GM23338 (cell line): ENCODE measurements around the gene AP3B2. TPM values are rescaled to one million over a fixed set of nuclear protein-coding genes. Genes with fewer than 3 reads are reported as not detected.

Source experiments
- ATAC-seq: fragments of 200-7000 bp; cut with Tn5 transposase; 3 replicates; pipeline ENCODE4 v1.9.1; 2020
- DNase-seq: peaks from one replicate; pipeline ENCODE4 v3.0.0-alpha.2; 2015; ENCODE audit warnings: low spot score
- H2AFZ ChIP-seq: fragments of 200-600 bp; sonication (generic); 2 replicates; pipeline ENCODE4 v1.8.0; 2016; ENCODE audit warnings: antibody characterized with exemption, mild to moderate bottlenecking, moderate library complexity
- H3F3A ChIP-seq: fragments of 200-600 bp; sonication (generic); replicated peaks from 2 replicates; pipeline ENCODE4 v1.8.0; 2017; ENCODE audit warnings: antibody characterized with exemption, mixed run types, low read depth
- H3K27ac ChIP-seq: fragments of 200-600 bp; sonication (generic); 2 replicates; pipeline ENCODE4 v1.6.1; 2016; ENCODE audit warnings: low read depth
- H3K27me3 ChIP-seq: fragments of 200-600 bp; sonication (generic); 2 replicates; pipeline ENCODE4 v1.8.0; 2016; ENCODE audit warnings: mild to moderate bottlenecking, mixed run types, moderate library complexity; ENCODE audit not compliant: insufficient read depth
- H3K36me3 ChIP-seq: fragments of 200-600 bp; sonication (generic); 2 replicates; pipeline ENCODE4 v1.8.0; 2016; ENCODE audit warnings: mild to moderate bottlenecking; ENCODE audit not compliant: insufficient read depth
- H3K4me1 ChIP-seq: fragments of 200-600 bp; sonication (generic); 2 replicates; pipeline ENCODE4 v1.8.0; 2016; ENCODE audit warnings: mild to moderate bottlenecking, moderate library complexity; ENCODE audit not compliant: insufficient read depth
- H3K4me2 ChIP-seq: fragments of 200-600 bp; sonication (generic); 2 replicates; pipeline ENCODE4 v1.7.1; 2017; ENCODE audit warnings: mixed run types
- H3K4me3 ChIP-seq: fragments of 200-600 bp; sonication (generic); 2 replicates; pipeline ENCODE4 v1.6.1; 2016; ENCODE audit warnings: mixed run types
- H3K79me2 ChIP-seq: fragments of 200-600 bp; sonication (generic); replicated peaks from 2 replicates; pipeline ENCODE4 v1.8.0; 2017; ENCODE audit warnings: mild to moderate bottlenecking; ENCODE audit not compliant: insufficient read depth
- H3K9me2 ChIP-seq: fragments of 200-600 bp; sonication (generic); 2 replicates; pipeline ENCODE4 v1.8.0; 2017; ENCODE audit not compliant: insufficient read depth
- H4K20me1 ChIP-seq: fragments of 200-600 bp; sonication (generic); replicated peaks from 2 replicates; pipeline ENCODE4 v1.8.0; 2017; ENCODE audit warnings: mild to moderate bottlenecking; ENCODE audit not compliant: insufficient read depth
- H3K27ac Mint-ChIP-seq: 2 replicates; pipeline ENCODE4 v1.8.0; 2020; ENCODE audit warnings: inconsistent platforms, mild to moderate bottlenecking, moderate library complexity, mixed read lengths
- H3K27me3 Mint-ChIP-seq: 3 replicates; pipeline ENCODE4 v1.8.0; 2022; ENCODE audit warnings: low read depth, mild to moderate bottlenecking, moderate library complexity, mixed read lengths, inconsistent platforms; ENCODE audit not compliant: insufficient read depth, poor library complexity
- H3K36me3 Mint-ChIP-seq: 3 replicates; pipeline ENCODE4 v1.8.0; 2021; ENCODE audit warnings: low read depth, mild to moderate bottlenecking, inconsistent platforms, moderate library complexity, mixed read lengths
- H3K4me1 Mint-ChIP-seq: 3 replicates; pipeline ENCODE4 v1.8.0; 2020; ENCODE audit warnings: mild to moderate bottlenecking, inconsistent platforms, mixed read lengths
- H3K4me3 Mint-ChIP-seq: 3 replicates; pipeline ENCODE4 v1.8.0; 2021; ENCODE audit warnings: moderate library complexity, mild to moderate bottlenecking, inconsistent platforms, mixed read lengths
- H3K9me3 Mint-ChIP-seq: 3 replicates; pipeline ENCODE4 v1.8.0; 2020; ENCODE audit warnings: moderate library complexity, mild to moderate bottlenecking, inconsistent platforms, mixed read lengths
- CREB1 ChIP-seq: fragments of 250-450 bp; sonication (Bioruptor Pico); IDR thresholded peaks from 2 replicates; pipeline ENCODE4 v1.5.0; 2020; ENCODE audit warnings: low read depth, mild to moderate bottlenecking, moderate library complexity
- EZH2 ChIP-seq: fragments of 200-600 bp; sonication (generic); IDR thresholded peaks from one replicate; pipeline ENCODE4 v1.8.0; 2017; ENCODE audit warnings: antibody characterized with exemption, mild to moderate bottlenecking, low read depth; ENCODE audit not compliant: unreplicated experiment
- EZH2phosphoT487 ChIP-seq: fragments of 200-600 bp; sonication (generic); IDR thresholded peaks from one replicate; pipeline ENCODE4 v1.8.1; 2018; ENCODE audit warnings: antibody characterized with exemption; ENCODE audit not compliant: unreplicated experiment
- JUNB ChIP-seq: IDR thresholded peaks from one replicate; pipeline ENCODE4 v1.6.1; 2016; ENCODE audit warnings: antibody characterized with exemption; ENCODE audit not compliant: unreplicated experiment
- POLR2AphosphoS5 ChIP-seq: IDR thresholded peaks from 2 replicates; pipeline ENCODE4 v1.6.1; 2016; ENCODE audit warnings: antibody characterized with exemption, low read depth
- ZNF462 ChIP-seq: fragments of 250-450 bp; sonication (Bioruptor Pico); IDR thresholded peaks from 2 replicates; pipeline ENCODE4 v1.5.0; 2020; ENCODE audit warnings: mild to moderate bottlenecking, moderate library complexity
- polyA plus RNA-seq: library from polyadenylated mRNA; unstranded; fragments of >200 nt; fragmentation: Nextera tagmentation; extraction: Ambion mirVana; gene quantifications from 2 replicates; pipeline ENCODE4 v1.2.1, GENCODE V29; 2016
- total RNA-seq: library from RNA; depleted of rRNA; stranded (reverse); fragments of >200 nt; shearing (Covaris generic); gene quantifications from 2 replicates; pipeline ENCODE4 v1.2.3, GENCODE V29; 2014
- TF ChIP-seq, protein P1 (sequence below): IDR thresholded peaks from one replicate; pipeline ENCODE4 v1.6.1; 2018; ENCODE audit warnings: antibody characterized with exemption; ENCODE audit not compliant: unreplicated experiment

AP3B2 gene
- total and polyA plus RNA-seq, 2 experiments from 2014 or later = 9.5 to 19.2 TPM

DNA sequence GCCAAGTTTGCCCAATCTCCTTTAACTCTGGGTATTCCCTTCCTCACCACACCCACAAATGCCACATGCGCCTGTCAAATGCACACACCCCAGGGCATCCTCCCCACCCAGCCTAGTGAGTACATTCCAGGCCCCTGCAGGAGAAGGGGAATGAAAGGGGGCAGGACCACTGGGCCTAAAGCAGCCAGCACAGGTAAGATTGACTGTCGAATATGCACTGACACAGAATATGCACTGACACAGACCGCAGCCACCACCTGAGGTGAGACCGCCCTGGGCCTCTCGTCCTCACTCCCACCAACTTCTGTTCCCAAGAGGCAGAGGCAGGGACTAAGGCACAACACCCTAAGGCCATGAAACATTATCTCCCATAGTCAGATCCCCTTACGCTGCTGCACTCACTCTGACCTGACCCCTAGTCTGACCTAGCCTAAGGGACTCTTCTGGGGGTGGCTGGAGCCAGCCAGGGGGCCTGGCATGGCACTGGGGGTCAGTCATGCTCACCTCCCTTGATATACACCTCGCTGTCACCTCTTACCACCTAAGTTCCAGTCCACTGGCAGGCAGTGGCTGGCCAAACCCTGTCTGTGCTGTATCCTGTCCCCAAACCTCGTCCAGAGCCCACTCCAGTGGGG lies 10.8 kb downstream of the AP3B2 start (continued):
- TF ChIP-seq EZH2phosphoT487 (no peak), POLR2AphosphoS5 (no peak), EZH2 (no peak), JUNB (no peak)
- TF ChIP-seq, protein P1, sequence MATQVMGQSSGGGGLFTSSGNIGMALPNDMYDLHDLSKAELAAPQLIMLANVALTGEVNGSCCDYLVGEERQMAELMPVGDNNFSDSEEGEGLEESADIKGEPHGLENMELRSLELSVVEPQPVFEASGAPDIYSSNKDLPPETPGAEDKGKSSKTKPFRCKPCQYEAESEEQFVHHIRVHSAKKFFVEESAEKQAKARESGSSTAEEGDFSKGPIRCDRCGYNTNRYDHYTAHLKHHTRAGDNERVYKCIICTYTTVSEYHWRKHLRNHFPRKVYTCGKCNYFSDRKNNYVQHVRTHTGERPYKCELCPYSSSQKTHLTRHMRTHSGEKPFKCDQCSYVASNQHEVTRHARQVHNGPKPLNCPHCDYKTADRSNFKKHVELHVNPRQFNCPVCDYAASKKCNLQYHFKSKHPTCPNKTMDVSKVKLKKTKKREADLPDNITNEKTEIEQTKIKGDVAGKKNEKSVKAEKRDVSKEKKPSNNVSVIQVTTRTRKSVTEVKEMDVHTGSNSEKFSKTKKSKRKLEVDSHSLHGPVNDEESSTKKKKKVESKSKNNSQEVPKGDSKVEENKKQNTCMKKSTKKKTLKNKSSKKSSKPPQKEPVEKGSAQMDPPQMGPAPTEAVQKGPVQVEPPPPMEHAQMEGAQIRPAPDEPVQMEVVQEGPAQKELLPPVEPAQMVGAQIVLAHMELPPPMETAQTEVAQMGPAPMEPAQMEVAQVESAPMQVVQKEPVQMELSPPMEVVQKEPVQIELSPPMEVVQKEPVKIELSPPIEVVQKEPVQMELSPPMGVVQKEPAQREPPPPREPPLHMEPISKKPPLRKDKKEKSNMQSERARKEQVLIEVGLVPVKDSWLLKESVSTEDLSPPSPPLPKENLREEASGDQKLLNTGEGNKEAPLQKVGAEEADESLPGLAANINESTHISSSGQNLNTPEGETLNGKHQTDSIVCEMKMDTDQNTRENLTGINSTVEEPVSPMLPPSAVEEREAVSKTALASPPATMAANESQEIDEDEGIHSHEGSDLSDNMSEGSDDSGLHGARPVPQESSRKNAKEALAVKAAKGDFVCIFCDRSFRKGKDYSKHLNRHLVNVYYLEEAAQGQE = no peak

DNA sequence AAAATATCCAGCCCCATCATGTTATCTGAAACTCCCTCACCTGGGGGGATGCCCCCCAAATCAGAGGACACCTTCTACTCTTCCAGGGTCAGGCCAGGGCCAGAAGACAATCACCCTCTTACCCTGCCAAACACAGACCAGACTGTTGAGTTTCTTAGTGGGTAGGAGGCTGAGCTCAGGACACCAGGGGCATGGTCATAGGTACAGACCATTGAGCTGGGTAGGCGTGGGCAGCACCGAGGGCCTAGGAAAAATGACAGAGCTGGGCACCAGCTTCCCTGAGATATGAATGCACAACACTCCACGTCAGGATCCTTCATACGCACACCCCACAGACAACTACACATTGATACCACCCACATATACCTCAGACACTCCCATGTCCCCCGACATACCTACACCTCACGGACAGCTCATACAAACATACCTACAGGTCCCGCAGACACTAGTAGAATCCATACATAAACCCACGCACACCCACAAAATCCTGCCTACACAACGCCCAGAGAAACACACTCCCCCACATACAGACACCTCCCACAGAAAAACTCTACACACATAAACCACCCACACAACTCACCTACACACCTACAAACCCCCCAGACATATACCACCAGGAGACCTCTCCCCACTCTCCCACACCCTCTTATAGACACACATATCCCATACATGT lies 11.8 kb downstream of the AP3B2 start:
- no peak for ATAC-seq
- H3K36me3 Mint-ChIP-seq = no peaks in the 10 kb centered on the region

More for the DNA sequence above, 11.8 kb downstream of the AP3B2 start:
- peaks cover 7% of the 10 kb centered on the region for H3K27me3 Mint-ChIP-seq
- no peak overlapping the region for H3K27ac Mint-ChIP-seq
- no peak overlapping the region for H3K4me3 Mint-ChIP-seq
- H3K4me1 ChIP-seq = no peaks in the 10 kb centered on the region
- DNase-seq = no peak
- H3K9me2 ChIP-seq = 0 out of 2 replicates have a peak, but pooled peaks cover 7% of the 10 kb centered on the region
- H4K20me1 ChIP-seq = no peaks in the 10 kb centered on the region; the same call in 1 of the 2 replicates
- H3F3A ChIP-seq = no peaks in the 10 kb centered on the region
- H3K27me3 ChIP-seq = no peaks in the 10 kb centered on the region
- peaks cover 3% of the 10 kb centered on the region for H3K4me1 Mint-ChIP-seq
- no peak overlapping the region for H2AFZ ChIP-seq
- no peak overlapping the region for H3K27ac ChIP-seq
- no peaks in the 10 kb centered on the region; the same call in 2 of the 3 replicates for H3K9me3 Mint-ChIP-seq
- peaks cover 7% of the 10 kb centered on the region for H3K79me2 ChIP-seq
- no peak overlapping the region for H3K4me3 ChIP-seq
- H3K36me3 ChIP-seq = no peaks in the 10 kb centered on the region
- TF ChIP-seq EZH2 (no peak), POLR2AphosphoS5 (no peak), ZNF462 (no peak), CREB1 (no peak)
- H3K4me2 ChIP-seq = no peak overlapping the region
